Natural killer cell (primary cell): ENCODE data around the gene SCAF11. TPM values are rescaled to one million over a fixed set of nuclear protein-coding genes. Genes with fewer than 3 reads are reported as not detected.

Experiments
- ATAC-seq, 3 donors: fragments of 150-1000 bp in 2 of 3; fragments of 200-7000 bp in 1 of 3; cut with Tn5 transposase; 1 replicate in 1 of 3; 2 replicates in 2 of 3; pipeline ENCODE4 v1.10.0; 2021; ENCODE audit warnings: mild to moderate bottlenecking in 2 of 3, moderate library complexity in 2 of 3
- DNase-seq, 2 donors: peaks; one replicate each; pipeline versions ENCODE4 v3.0.0 to v3.0.0-alpha.2; 2013 to 2021; ENCODE audit warnings: mixed read lengths in 1 of 2
- H3K27ac ChIP-seq: one replicate; pipeline ENCODE4 v1.5.1; 2013; ENCODE audit warnings: mild to moderate bottlenecking, low read length
- H3K27me3 ChIP-seq: one replicate; pipeline ENCODE4 v1.6.1; 2013; ENCODE audit warnings: low read length; ENCODE audit not compliant: control insufficient read depth, insufficient read depth
- H3K36me3 ChIP-seq: one replicate; pipeline ENCODE4 v1.6.1; 2013; ENCODE audit warnings: low read length; ENCODE audit not compliant: control insufficient read depth, insufficient read depth
- H3K4me1 ChIP-seq: one replicate; pipeline ENCODE4 v1.6.1; 2013; ENCODE audit warnings: low read length; ENCODE audit not compliant: control insufficient read depth, insufficient read depth
- H3K4me3 ChIP-seq: one replicate; pipeline ENCODE4 v1.5.1; 2013; ENCODE audit warnings: low read length
- H3K9me3 ChIP-seq: one replicate; pipeline ENCODE4 v1.6.1; 2013; ENCODE audit warnings: low read length; ENCODE audit not compliant: control insufficient read depth, insufficient read depth
- H3K27ac Mint-ChIP-seq, 2 donors: one replicate each; pipeline ENCODE4 v1.8.0; 2022; ENCODE audit warnings: mild to moderate bottlenecking in 2 of 2, mixed read lengths in 2 of 2, moderate library complexity in 1 of 2
- H3K27me3 Mint-ChIP-seq, 2 donors: one replicate each; pipeline ENCODE4 v1.8.0; 2022; ENCODE audit warnings: low read depth in 2 of 2, mixed read lengths in 2 of 2
- H3K36me3 Mint-ChIP-seq: one replicate; pipeline ENCODE4 v1.8.0; 2022; ENCODE audit warnings: mixed read lengths
- H3K4me1 Mint-ChIP-seq, 2 donors: one replicate each; pipeline ENCODE4 v1.8.0; 2022; ENCODE audit warnings: mixed read lengths in 2 of 2
- H3K4me3 Mint-ChIP-seq: one replicate; pipeline ENCODE4 v1.8.0; 2022; ENCODE audit warnings: mild to moderate bottlenecking, moderate library complexity, mixed read lengths
- H3K9me3 Mint-ChIP-seq, 2 donors: one replicate each; pipeline ENCODE4 v1.8.0; 2022; ENCODE audit warnings: mixed read lengths in 2 of 2
- CTCF ChIP-seq: fragments of 200-600 bp; IDR thresholded peaks from one replicate; pipeline ENCODE4 v1.8.0; 2022; ENCODE audit warnings: antibody characterized with exemption
- WGBS: methylation state at CpG from one replicate; pipeline ENCODE4 v1.1.7; 2013; ENCODE audit warnings: missing lambda C conversion rate; ENCODE audit not compliant: insufficient coverage; 5-methylcytosine and 5-hydroxymethylcytosine counted together
- intact Hi-C: fragments of 100-400 bp; cut with micrococcal nuclease; formaldehyde crosslinking; loops from one replicate; pipeline ENCODE4 v1.14.2; 2022
- total RNA-seq, 4 donors: library from RNA; stranded (reverse); fragments of 120-200 nt in 1 of 4; gene quantifications; one replicate each; pipeline versions ENCODE4 v1.2.3 to v1.2.4, GENCODE V29; 2013 to 2022

SCAF11 gene
- total RNA-seq, 3 donors from 2014 or later (not counting 1 experiment from before 2014, with no cell fraction given), result 208 to 232 (median 220) TPM

GRCh38 chr12:45878630-45879255 is 111.6 kb downstream of the SCAF11 start:
- no peak for TF ChIP-seq CTCF
- peaks cover 21% of the 10 kb centered on the region for H3K36me3 ChIP-seq
- no peaks in the 10 kb centered on the region for H3K27me3 ChIP-seq
- ATAC-seq, result peak; percentile 74 to 80 (median 80)
- DNase-seq, result peak; percentile 37 to 53
- H3K4me1 ChIP-seq, result peaks cover 11% of the 10 kb centered on the region
- Mint-ChIP-seq H3K27me3 (no peaks in the 10 kb centered on the region), H3K4me3 (peak overlapping the region; percentile 81), H3K9me3 (no peaks in the 10 kb centered on the region), H3K4me1 (peaks cover 59 to 66% of the 10 kb centered on the region in 2 donors), H3K27ac (peak overlapping the region; percentile 78 to 95), H3K36me3 (peaks cover 14% of the 10 kb centered on the region)
- H3K9me3 ChIP-seq, result no peaks in the 10 kb centered on the region
- intact Hi-C loops, result loop anchor here (1.0 to 2.0 kb wide), 3 partner anchors 18 to 152 kb away; partner anchors contain the start of gene SCAF11
- no peak overlapping the region for H3K4me3 ChIP-seq
- WGBS, result 38% methylated on average over 8 of the region's 8 CpGs
- H3K27ac ChIP-seq, result peak overlapping the region; percentile 83

- DNase-seq (no peak), ATAC-seq (no peak)
- Histone ChIP-seq H3K27ac (no peak overlapping the region), H3K4me1 (peaks cover 11% of the 10 kb centered on the region), H3K9me3 (no peaks in the 10 kb centered on the region), H3K27me3 (no peaks in the 10 kb centered on the region), H3K4me3 (no peak overlapping the region), H3K36me3 (peaks cover 32% of the 10 kb centered on the region)
- WGBS, result over 99% methylated on average over 5 of the region's 5 CpGs
- H3K9me3 Mint-ChIP-seq, result no peaks in the 10 kb centered on the region
- no peak for TF ChIP-seq CTCF
- H3K36me3 Mint-ChIP-seq, result peaks cover 14% of the 10 kb centered on the region
- intact Hi-C loops, result no loop called here
- H3K27me3 Mint-ChIP-seq, result no peaks in the 10 kb centered on the region
- H3K4me1 Mint-ChIP-seq, result peaks cover 64 to 69% of the 10 kb centered on the region in 2 donors
- H3K4me3 Mint-ChIP-seq, result no peak overlapping the region
- peak overlapping the region; percentile 78 to 95 for H3K27ac Mint-ChIP-seq
Observed at GRCh38 chr12:45877069-45877468, 113.3 kb downstream of the SCAF11 start.

- no peaks in the 10 kb centered on the region for H3K27me3 ChIP-seq
- ATAC-seq (no peak), DNase-seq (no peak)
- H3K4me1 Mint-ChIP-seq, result peaks cover 32 to 34% of the 10 kb centered on the region in 2 donors
- H3K27ac Mint-ChIP-seq, result peak overlapping the region; percentile 2 to 4
- H3K4me3 ChIP-seq, result no peak overlapping the region
- peaks cover 7% of the 10 kb centered on the region for H3K36me3 Mint-ChIP-seq
- H3K9me3 ChIP-seq, result no peaks in the 10 kb centered on the region
- H3K36me3 ChIP-seq, result peaks cover 27% of the 10 kb centered on the region
- H3K27me3 Mint-ChIP-seq, result no peaks in the 10 kb centered on the region
- H3K4me1 ChIP-seq, result peaks cover 5% of the 10 kb centered on the region
- no peak for TF ChIP-seq CTCF
- WGBS, result 70% methylated on average over 2 of the region's 7 CpGs
- H3K27ac ChIP-seq, result no peak overlapping the region
- H3K4me3 Mint-ChIP-seq, result no peak overlapping the region
- no peaks in the 10 kb centered on the region for H3K9me3 Mint-ChIP-seq
- intact Hi-C loops, result no loop called here
Observed at GRCh38 chr12:45872446-45872845, 117.9 kb downstream of the SCAF11 start.
